IgD-negative memory B cell (primary cell): ENCODE measurements around the gene WDFY1. TPM values are rescaled to one million over a fixed set of nuclear protein-coding genes. Genes with fewer than 3 reads are reported as not detected.

Source experiments
- H3K27ac Mint-ChIP-seq, 3 donors: one replicate each; pipeline ENCODE4 v1.8.0; 2020 to 2022; ENCODE audit warnings: mild to moderate bottlenecking in 3 of 3, mixed read lengths in 3 of 3, moderate library complexity in 1 of 3
- H3K27me3 Mint-ChIP-seq: one replicate; pipeline ENCODE4 v1.8.0; 2021; ENCODE audit warnings: mixed read lengths
- H3K36me3 Mint-ChIP-seq: one replicate; pipeline ENCODE4 v1.8.0; 2020; ENCODE audit warnings: mild to moderate bottlenecking, mixed read lengths
- H3K4me1 Mint-ChIP-seq, 3 donors: one replicate each; pipeline ENCODE4 v1.8.0; 2020 to 2022; ENCODE audit warnings: mixed read lengths in 3 of 3, mild to moderate bottlenecking in 1 of 3
- H3K4me3 Mint-ChIP-seq, 4 donors: one replicate each; pipeline ENCODE4 v1.8.0; 2020 to 2022; ENCODE audit warnings: mild to moderate bottlenecking in 4 of 4, mixed read lengths in 4 of 4, moderate library complexity in 3 of 4
- H3K9me3 Mint-ChIP-seq, 3 donors: one replicate each; pipeline ENCODE4 v1.8.0; 2020 to 2021; ENCODE audit warnings: mixed read lengths in 3 of 3, mild to moderate bottlenecking in 1 of 3
- polyA plus RNA-seq: library from polyadenylated mRNA; unstranded; fragments of 300-500 nt; fragmentation: Illumina TruSeq; gene quantifications from one replicate; pipeline ENCODE4 v1.2.3, GENCODE V29; 2021

Gene WDFY1
- polyA plus RNA-seq, 1 donor from 2014 or later, result 36.1 TPM

GRCh38 chr2:223828314-223828713 lies 116.8 kb downstream of the WDFY1 start:
- H3K27ac Mint-ChIP-seq, result no peak overlapping the region

GRCh38 chr2:223826995-223827394 lies 118.1 kb downstream of the WDFY1 start:
- no peaks in the 10 kb centered on the region for H3K27me3 Mint-ChIP-seq
- H3K27ac Mint-ChIP-seq, result peak overlapping the region in 2 of 3 donors; percentile 1 to 50
- peaks cover 14% of the 10 kb centered on the region for H3K36me3 Mint-ChIP-seq
- peaks cover 38 to 43% (median 38%) of the 10 kb centered on the region in 3 donors for H3K4me1 Mint-ChIP-seq
- no peak overlapping the region for H3K4me3 Mint-ChIP-seq
- H3K9me3 Mint-ChIP-seq, result no peaks in the 10 kb centered on the region

More at GRCh38 chr2:223828314-223828713, 116.8 kb downstream of the WDFY1 start:
- Mint-ChIP-seq H3K27me3 (no peaks in the 10 kb centered on the region), H3K9me3 (no peaks in the 10 kb centered on the region), H3K4me1 (peaks cover 35 to 43% (median 35%) of the 10 kb centered on the region in 3 donors), H3K4me3 (no peak overlapping the region), H3K36me3 (peaks cover 12% of the 10 kb centered on the region)

Other genes with a start within 250 kb of the WDFY1 start
- gene AP1S3, start 107.8 kb downstream of the WDFY1 start, polyA plus RNA-seq, result 23.0 TPM
- 39.8 TPM for gene MRPL44, start 12.1 kb upstream of the WDFY1 start, polyA plus RNA-seq
- gene SERPINE2, start 94.0 kb upstream of the WDFY1 start, polyA plus RNA-seq, result 2.9 TPM